T-helper 2 cell treated with Interferon-gamma antibody and Interleukin-4, amounts not matched to agents 5 μg/mL and 100 μg/mL, for 36 hours (primary cell): ENCODE measurements around the gene CEMIP2.

Source experiments
- DNase-seq: peaks from one replicate; pipeline ENCODE4 v3.0.0; 2021; ENCODE audit warnings: low spot score
- H3K27ac Mint-ChIP-seq: one replicate; pipeline ENCODE4 v1.8.0; 2021; ENCODE audit warnings: mild to moderate bottlenecking, mixed read lengths
- H3K27me3 Mint-ChIP-seq: one replicate; pipeline ENCODE4 v1.8.0; 2021; ENCODE audit warnings: low read depth, mixed read lengths
- H3K36me3 Mint-ChIP-seq: one replicate; pipeline ENCODE4 v1.8.0; 2021; ENCODE audit warnings: low read depth, mixed read lengths
- H3K4me1 Mint-ChIP-seq: one replicate; pipeline ENCODE4 v1.8.0; 2021; ENCODE audit warnings: low read depth, mixed read lengths
- H3K4me3 Mint-ChIP-seq: one replicate; pipeline ENCODE4 v1.8.0; 2022; ENCODE audit warnings: mild to moderate bottlenecking, moderate library complexity, mixed read lengths
- H3K9me3 Mint-ChIP-seq: one replicate; pipeline ENCODE4 v1.8.0; 2021; ENCODE audit warnings: mixed read lengths

Gene CEMIP2

GRCh38 chr9:71638627-71639026 lies 129.7 kb downstream of the CEMIP2 start:
- no peak for DNase-seq
- Mint-ChIP-seq H3K9me3 (no peaks in the 10 kb centered on the region), H3K4me1 (peaks cover 15% of the 10 kb centered on the region), H3K36me3 (no peaks in the 10 kb centered on the region), H3K27me3 (peaks cover 7% of the 10 kb centered on the region), H3K27ac (peak overlapping the region; percentile 89), H3K4me3 (peak overlapping the region; percentile 70)

- Mint-ChIP-seq H3K9me3 (no peaks in the 10 kb centered on the region), H3K27me3 (peaks cover 7% of the 10 kb centered on the region), H3K36me3 (no peaks in the 10 kb centered on the region), H3K4me1 (peaks cover 15% of the 10 kb centered on the region), H3K4me3 (no peak overlapping the region), H3K27ac (no peak overlapping the region)
- DNase-seq = no peak
Measured at GRCh38 chr9:71637926-71638325, 130.4 kb downstream of the CEMIP2 start.

DNA sequence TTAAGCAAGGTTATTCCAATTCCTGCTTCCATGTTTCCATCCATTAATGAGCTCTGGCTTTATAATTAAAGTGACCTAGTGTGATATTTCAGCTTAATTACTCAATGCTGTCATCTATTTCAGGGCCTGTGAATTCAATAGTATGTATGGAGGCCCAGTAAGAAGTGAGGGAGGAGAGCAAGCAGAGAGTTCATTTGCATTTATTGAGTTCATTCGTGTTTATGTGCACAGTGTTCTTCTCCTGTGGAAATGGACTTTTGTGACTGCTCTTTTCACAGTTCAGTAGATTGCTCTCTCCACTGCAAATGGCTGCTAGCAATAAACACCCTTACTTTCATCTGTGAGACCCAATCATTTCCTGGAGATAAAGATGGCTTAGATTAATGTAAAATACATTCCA lies 130.9 kb downstream of the CEMIP2 start:
- H3K4me3 Mint-ChIP-seq = no peak overlapping the region
- H3K4me1 Mint-ChIP-seq = peaks cover 15% of the 10 kb centered on the region
- no peak for DNase-seq
- no peaks in the 10 kb centered on the region for H3K9me3 Mint-ChIP-seq
- peaks cover 7% of the 10 kb centered on the region for H3K27me3 Mint-ChIP-seq
- H3K27ac Mint-ChIP-seq = no peak overlapping the region
- H3K36me3 Mint-ChIP-seq = no peaks in the 10 kb centered on the region

DNA sequence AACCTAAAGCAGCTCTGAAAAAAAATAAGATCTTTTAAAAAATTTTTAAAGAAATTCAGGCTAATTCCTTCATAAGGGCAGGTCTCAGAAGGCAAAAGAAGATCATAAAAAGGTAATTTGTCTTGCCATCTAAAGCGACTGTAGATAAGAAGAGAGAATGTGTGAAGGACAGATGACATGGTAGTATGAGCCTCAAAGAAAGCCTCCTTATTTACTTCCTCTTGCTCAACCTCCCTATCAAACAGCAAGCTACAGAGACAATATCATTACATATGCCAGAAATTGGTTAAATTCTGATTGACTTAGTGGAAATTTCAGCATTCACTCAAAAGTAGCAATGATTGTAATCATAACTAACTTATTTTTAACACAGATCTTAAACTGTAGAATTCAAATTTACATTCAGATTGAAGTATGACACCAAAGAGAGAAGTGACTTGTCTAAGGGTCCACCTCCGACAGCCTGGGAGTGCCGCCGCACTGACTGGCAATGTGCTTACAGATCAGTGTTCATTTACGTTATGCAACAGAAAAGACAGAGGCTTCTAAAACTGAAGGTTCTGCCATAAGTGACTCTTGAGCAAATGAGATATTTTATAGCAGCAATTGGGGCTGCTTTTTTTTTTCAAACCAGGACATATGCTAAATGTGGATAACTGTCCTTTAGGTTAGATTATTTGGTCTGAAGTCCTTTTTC lies 132.0 kb downstream of the CEMIP2 start:
- Mint-ChIP-seq H3K4me3 (no peak overlapping the region), H3K4me1 (peaks cover 15% of the 10 kb centered on the region), H3K36me3 (no peaks in the 10 kb centered on the region), H3K9me3 (no peaks in the 10 kb centered on the region), H3K27me3 (peaks cover 7% of the 10 kb centered on the region), H3K27ac (no peak overlapping the region)
- DNase-seq = no peak

DNA sequence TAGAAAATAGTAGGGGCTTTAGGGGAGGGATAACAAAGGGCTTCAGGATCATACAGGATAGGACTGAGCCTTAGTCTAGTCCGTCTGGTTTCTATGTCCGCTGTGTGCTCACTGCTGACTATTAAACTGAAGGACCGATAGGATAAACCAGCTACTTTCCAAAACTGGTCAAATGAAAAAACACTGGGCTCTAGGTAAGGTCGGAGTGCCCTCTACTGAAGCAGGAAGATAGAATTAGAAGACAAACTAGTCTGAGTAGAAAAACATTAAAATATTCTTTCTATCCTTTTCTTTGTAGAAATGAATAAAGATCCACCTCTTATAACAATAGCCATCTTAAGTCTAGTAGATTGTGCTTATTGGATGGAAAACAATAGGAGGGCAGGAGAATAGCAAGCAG lies 133.6 kb downstream of the CEMIP2 start:
- no peaks in the 10 kb centered on the region for H3K9me3 Mint-ChIP-seq
- no peak for DNase-seq

More for the DNA sequence above, 133.6 kb downstream of the CEMIP2 start:
- H3K27ac Mint-ChIP-seq = no peak overlapping the region
- no peaks in the 10 kb centered on the region for H3K36me3 Mint-ChIP-seq
- no peak overlapping the region for H3K4me3 Mint-ChIP-seq
- peaks cover 12% of the 10 kb centered on the region for H3K27me3 Mint-ChIP-seq
- H3K4me1 Mint-ChIP-seq = peaks cover 19% of the 10 kb centered on the region
